ENCODE measurements around the gene RRP12.

RRP12 gene

DNA sequence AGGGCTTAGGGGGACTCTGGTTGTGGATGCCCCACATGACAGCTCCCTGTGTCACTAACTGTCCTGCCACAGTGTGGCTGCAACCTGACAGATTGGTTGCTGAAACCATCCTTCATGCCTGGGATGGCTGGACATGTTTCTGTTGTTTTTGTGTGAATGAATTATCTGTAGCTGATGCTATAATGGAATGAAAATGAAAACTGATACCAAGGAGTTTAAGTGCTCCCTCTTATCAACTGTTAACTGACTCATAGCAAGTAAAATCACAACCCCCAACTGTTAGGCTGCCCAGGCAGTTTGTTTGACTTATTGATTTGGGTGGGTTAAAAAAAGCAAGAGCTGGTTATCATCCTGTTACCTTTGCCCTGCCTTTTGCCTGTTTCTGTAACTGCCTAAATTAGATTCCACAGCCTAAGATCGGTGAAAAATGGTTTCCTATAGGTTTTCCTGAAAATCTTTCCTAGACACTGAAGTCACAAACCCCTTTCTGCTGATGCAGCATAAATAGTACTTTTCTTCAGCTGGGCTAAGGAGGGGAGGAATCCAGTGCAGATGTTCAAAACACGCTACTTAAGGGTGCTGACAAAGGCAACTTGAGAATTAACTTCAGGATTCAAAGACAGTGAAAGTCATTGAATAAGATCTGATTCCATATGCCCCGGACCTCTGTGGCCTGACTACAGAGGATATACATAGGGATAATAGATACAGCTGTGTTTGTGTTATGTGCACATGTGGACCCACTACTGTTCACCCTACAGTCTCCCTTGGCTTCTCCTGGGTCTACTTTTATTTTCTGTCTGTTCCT is 72.3 kb downstream of the RRP12 start:
- Mint-ChIP-seq H3K27ac (peak overlapping the region; percentile 16 to 81 (median 77)), H3K4me3 (peak overlapping the region; percentile 20 to 41 (median 37)), H3K4me1 (peaks cover 46% of the 10 kb centered on the region), H3K36me3 (ENCODE audit: low read depth) (peaks cover 14% of the 10 kb centered on the region), H3K27me3 (ENCODE audit: low read depth) (peaks cover 11% of the 10 kb centered on the region), H3K9me3 (no peaks in the 10 kb centered on the region)
- TF ChIP-seq, protein P1, sequence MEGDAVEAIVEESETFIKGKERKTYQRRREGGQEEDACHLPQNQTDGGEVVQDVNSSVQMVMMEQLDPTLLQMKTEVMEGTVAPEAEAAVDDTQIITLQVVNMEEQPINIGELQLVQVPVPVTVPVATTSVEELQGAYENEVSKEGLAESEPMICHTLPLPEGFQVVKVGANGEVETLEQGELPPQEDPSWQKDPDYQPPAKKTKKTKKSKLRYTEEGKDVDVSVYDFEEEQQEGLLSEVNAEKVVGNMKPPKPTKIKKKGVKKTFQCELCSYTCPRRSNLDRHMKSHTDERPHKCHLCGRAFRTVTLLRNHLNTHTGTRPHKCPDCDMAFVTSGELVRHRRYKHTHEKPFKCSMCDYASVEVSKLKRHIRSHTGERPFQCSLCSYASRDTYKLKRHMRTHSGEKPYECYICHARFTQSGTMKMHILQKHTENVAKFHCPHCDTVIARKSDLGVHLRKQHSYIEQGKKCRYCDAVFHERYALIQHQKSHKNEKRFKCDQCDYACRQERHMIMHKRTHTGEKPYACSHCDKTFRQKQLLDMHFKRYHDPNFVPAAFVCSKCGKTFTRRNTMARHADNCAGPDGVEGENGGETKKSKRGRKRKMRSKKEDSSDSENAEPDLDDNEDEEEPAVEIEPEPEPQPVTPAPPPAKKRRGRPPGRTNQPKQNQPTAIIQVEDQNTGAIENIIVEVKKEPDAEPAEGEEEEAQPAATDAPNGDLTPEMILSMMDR (IDR thresholded peaks at IDR 0.05; ENCODE audit: unreplicated experiment in 3 of 3) = no peak

DNA sequence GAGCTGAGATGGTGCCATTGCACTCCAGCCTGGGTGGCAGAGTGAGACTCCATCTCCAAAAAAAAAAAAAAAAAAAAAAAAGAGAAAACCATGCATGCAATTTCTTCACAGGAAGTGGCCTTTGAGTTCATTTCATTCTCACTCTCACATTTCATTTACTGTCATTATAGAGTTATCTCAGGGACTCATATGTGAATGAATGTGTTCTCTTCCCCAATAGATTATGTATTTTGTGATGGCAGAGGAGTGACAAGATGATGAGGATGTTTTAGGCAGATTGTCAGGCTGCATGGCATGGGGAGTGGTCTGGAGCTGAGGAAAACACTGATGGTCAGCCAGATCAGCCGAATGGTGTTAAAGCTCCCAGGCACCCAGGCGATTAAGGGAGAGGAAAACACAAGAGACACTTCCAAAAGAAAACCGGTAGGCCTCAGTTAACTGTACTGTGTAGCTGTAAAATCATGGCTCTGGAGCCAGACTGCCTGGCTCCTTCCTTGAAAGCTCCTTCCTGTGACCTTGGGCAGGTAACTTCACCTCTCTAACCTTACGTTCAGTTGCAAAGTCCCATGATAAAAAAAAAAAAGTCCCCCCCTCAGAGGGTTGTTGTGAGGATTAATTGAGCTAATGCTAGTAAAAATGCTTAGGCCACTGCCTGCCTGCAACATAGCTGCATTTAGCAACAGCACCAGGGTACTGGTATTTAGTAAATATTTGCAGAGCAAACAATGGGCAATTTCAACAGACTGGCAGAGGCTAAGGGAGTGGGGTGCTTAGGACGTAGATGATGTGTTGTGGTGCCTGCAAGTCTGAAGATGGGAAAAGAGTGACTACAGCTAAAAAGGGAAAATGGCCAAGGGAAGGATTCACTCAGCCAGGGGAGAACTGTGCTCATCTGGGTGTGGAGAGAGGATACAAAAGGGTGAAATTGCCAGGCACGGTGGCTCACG is 73.5 kb downstream of the RRP12 start:
- Mint-ChIP-seq H3K36me3 (ENCODE audit: low read depth) (peaks cover 14% of the 10 kb centered on the region), H3K27me3 (ENCODE audit: low read depth) (peaks cover 10% of the 10 kb centered on the region), H3K4me3 (peak overlapping the region in 2 of 3 experiments; percentile 17 to 21), H3K4me1 (peaks cover 35% of the 10 kb centered on the region), H3K27ac (peak overlapping the region in 2 of 3 experiments; percentile 77 to 81), H3K9me3 (no peaks in the 10 kb centered on the region)
- TF ChIP-seq, protein P1 (IDR thresholded peaks at IDR 0.05; ENCODE audit: unreplicated experiment in 3 of 3) = no peak

DNA sequence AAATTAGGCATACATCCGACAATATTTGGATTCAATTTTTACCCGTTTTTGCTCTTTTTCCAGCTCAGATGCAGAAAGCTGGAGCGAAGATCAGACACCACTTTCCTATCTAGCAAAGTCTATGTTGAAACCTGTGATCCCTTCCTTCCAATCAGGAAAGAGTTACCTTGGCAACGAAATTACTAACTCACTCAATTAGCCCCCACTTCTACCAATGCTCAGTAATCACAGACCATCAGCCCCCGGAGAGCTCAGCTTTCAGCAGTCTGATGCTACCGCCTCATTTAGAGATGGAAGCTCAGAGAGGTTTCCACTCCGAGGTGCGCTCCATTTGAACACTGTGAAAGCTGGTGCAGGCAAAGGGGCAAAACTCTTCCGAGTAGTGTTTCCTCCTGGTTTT is 75.4 kb downstream of the RRP12 start:
- Mint-ChIP-seq H3K4me1 (peaks cover 35% of the 10 kb centered on the region), H3K27me3 (ENCODE audit: low read depth) (peaks cover 24% of the 10 kb centered on the region), H3K27ac (peak overlapping the region in 1 of 3 experiments; percentile 26), H3K9me3 (no peaks in the 10 kb centered on the region), H3K36me3 (ENCODE audit: low read depth) (peaks cover 10% of the 10 kb centered on the region), H3K4me3 (no peak overlapping the region)
- TF ChIP-seq, protein P1 (IDR thresholded peaks at IDR 0.05; ENCODE audit: unreplicated experiment in 3 of 3) = no peak

GRCh38 chr10:97323501-97323900 is 77.6 kb downstream of the RRP12 start:
- TF ChIP-seq, protein P1 (IDR thresholded peaks at IDR 0.05; ENCODE audit: unreplicated experiment in 3 of 3) = no peak
- no peak overlapping the region for H3K27ac Mint-ChIP-seq
- peaks cover 33% of the 10 kb centered on the region for H3K4me1 Mint-ChIP-seq
- peak overlapping the region in 1 of 3 experiments; percentile 72 for H3K4me3 Mint-ChIP-seq
- H3K36me3 Mint-ChIP-seq (ENCODE audit: low read depth) = no peaks in the 10 kb centered on the region
- no peaks in the 10 kb centered on the region for H3K9me3 Mint-ChIP-seq
- H3K27me3 Mint-ChIP-seq (ENCODE audit: low read depth) = peaks cover 38% of the 10 kb centered on the region

- peaks cover 48% of the 10 kb centered on the region for H3K27me3 Mint-ChIP-seq (ENCODE audit: low read depth)
- H3K36me3 Mint-ChIP-seq (ENCODE audit: low read depth) = no peaks in the 10 kb centered on the region
- no peaks in the 10 kb centered on the region for H3K9me3 Mint-ChIP-seq
- TF ChIP-seq, protein P1 (IDR thresholded peaks at IDR 0.05; ENCODE audit: unreplicated experiment in 3 of 3) = no peak
- H3K4me1 Mint-ChIP-seq = peaks cover 25% of the 10 kb centered on the region
- H3K4me3 Mint-ChIP-seq = peak overlapping the region; percentile 84 to 87 (median 86)
- peak overlapping the region; percentile 56 to 82 (median 80) for H3K27ac Mint-ChIP-seq
Measured at GRCh38 chr10:97321804-97322190, 79.3 kb downstream of the RRP12 start.

Data from nephron (organoid).